ENCODE data around the gene PTPRE.

The PTPRE gene

DNA sequence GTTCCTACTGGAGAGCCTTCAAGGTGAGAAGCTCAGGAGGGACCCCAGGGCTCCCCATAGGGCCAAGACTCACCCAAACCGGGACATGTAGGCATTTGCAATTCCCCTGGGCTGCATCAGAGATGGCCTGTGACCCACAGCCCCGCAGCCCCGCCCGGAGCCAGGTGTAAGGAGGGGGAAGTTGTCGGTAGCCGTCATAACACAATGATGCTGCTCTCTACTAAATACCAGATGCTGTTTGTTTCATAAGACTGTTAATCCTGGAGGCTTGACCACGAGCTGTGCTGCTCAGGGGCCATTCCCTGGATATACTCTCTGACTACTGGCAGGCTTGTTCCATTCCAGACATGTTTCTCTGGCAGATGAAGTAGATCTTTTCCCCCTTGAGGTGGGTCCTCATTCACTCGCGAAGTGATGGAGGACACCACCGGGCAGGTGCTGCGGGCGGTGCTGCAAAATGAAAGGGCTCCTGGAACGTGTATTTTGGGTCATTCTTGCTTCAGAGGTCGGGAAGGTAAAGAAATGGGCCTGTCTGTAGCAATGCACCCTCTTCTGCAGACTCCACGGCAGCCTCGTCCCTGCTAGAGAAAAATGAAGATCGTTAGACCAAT is 158.2 kb downstream of the PTPRE start:
- Histone ChIP-seq H3K36me3 (ENCODE audit: insufficient read depth, low read length) (peaks cover 39% of the 10 kb centered on the region; the same call in 1 of the 2 replicates), H4K20me1 (ENCODE audit: insufficient read depth, low read length, poor library complexity, severe bottlenecking) (no peaks in the 10 kb centered on the region), H3K27me3 (ENCODE audit: insufficient read depth, low read length, poor library complexity, severe bottlenecking) (no peaks in the 10 kb centered on the region), H3K4me1 (ENCODE audit: insufficient read depth, low read length, poor library complexity, severe bottlenecking) (peaks cover 45% of the 10 kb centered on the region), H2AFZ (ENCODE audit: low read length) (no peak overlapping the region), H3K9ac (ENCODE audit: low read depth, low read length, poor library complexity, severe bottlenecking) (peak overlapping the region; percentile 31), H3F3A (ENCODE audit: low read depth) (peaks cover 7% of the 10 kb centered on the region), H3K4me2 (ENCODE audit: low read depth, low read length, poor library complexity, severe bottlenecking) (peak overlapping the region; percentile 79), H3K9me2 (replicated peaks; ENCODE audit: low read depth, low read length) (no peaks in the 10 kb centered on the region), H3K79me2 (ENCODE audit: insufficient read depth, low read length) (no peaks in the 10 kb centered on the region), H3K4me3 (ENCODE audit: low read length, poor library complexity, severe bottlenecking) (peak overlapping the region; percentile 18), H3K9me3 (ENCODE audit: insufficient read depth, low read depth, low read length) (no peaks in the 10 kb centered on the region)
- TF ChIP-seq, protein P1, sequence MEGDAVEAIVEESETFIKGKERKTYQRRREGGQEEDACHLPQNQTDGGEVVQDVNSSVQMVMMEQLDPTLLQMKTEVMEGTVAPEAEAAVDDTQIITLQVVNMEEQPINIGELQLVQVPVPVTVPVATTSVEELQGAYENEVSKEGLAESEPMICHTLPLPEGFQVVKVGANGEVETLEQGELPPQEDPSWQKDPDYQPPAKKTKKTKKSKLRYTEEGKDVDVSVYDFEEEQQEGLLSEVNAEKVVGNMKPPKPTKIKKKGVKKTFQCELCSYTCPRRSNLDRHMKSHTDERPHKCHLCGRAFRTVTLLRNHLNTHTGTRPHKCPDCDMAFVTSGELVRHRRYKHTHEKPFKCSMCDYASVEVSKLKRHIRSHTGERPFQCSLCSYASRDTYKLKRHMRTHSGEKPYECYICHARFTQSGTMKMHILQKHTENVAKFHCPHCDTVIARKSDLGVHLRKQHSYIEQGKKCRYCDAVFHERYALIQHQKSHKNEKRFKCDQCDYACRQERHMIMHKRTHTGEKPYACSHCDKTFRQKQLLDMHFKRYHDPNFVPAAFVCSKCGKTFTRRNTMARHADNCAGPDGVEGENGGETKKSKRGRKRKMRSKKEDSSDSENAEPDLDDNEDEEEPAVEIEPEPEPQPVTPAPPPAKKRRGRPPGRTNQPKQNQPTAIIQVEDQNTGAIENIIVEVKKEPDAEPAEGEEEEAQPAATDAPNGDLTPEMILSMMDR (conservative IDR thresholded peaks at IDR 0.05; ENCODE audit: low read length): no peak
- no peak for TF ChIP-seq EZH2phosphoT487 (IDR thresholded peaks at IDR 0.05; ENCODE audit: borderline replicate concordance)

DNA sequence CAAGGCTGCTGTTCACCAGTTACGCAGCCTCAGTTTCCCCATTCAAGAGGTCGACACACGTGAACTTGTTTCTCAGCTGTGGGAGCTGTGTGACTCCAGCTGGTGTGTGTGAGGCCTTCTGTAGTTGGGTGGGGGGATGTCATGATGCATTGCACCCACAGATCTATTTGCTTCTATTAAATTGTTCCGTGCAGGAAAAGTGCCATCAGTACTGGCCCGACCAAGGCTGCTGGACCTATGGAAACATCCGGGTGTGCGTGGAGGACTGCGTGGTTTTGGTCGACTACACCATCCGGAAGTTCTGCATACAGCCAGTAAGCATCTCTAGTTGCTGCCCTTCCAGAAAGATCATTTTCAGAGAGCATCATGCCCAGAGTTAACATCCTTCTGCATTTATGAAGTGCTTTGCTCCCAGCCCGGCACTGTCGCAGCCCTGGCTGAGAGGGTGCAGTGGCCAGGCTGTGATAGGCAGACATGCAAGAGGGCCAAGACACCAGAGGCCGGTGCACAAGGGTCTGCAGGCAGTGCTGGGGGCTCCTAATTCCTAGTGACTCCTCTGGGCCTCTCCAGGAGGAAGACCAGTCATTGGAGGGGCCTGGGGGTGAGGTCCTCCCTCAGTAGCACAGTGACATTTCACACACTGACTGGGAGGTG is 159.1 kb downstream of the PTPRE start:
- Histone ChIP-seq H3K4me3 (ENCODE audit: low read length, poor library complexity, severe bottlenecking) (no peak overlapping the region), H3K4me1 (ENCODE audit: insufficient read depth, low read length, poor library complexity, severe bottlenecking) (peaks cover 45% of the 10 kb centered on the region), H3K9ac (ENCODE audit: low read depth, low read length, poor library complexity, severe bottlenecking) (peak overlapping the region; percentile 31), H3K79me2 (ENCODE audit: insufficient read depth, low read length) (no peaks in the 10 kb centered on the region), H3K9me3 (ENCODE audit: insufficient read depth, low read depth, low read length) (no peaks in the 10 kb centered on the region), H2AFZ (ENCODE audit: low read length) (no peak overlapping the region), H3K36me3 (ENCODE audit: insufficient read depth, low read length) (peaks cover 45% of the 10 kb centered on the region; the same call in 1 of the 2 replicates), H3K4me2 (ENCODE audit: low read depth, low read length, poor library complexity, severe bottlenecking) (no peak overlapping the region), H3K27me3 (ENCODE audit: insufficient read depth, low read length, poor library complexity, severe bottlenecking) (no peaks in the 10 kb centered on the region), H4K20me1 (ENCODE audit: insufficient read depth, low read length, poor library complexity, severe bottlenecking) (no peaks in the 10 kb centered on the region), H3K9me2 (replicated peaks; ENCODE audit: low read depth, low read length) (no peaks in the 10 kb centered on the region), H3F3A (ENCODE audit: low read depth) (peaks cover 7% of the 10 kb centered on the region)
- TF ChIP-seq, protein P1 (conservative IDR thresholded peaks at IDR 0.05; ENCODE audit: low read length): no peak
- no peak for TF ChIP-seq EZH2phosphoT487 (IDR thresholded peaks at IDR 0.05; ENCODE audit: borderline replicate concordance)

DNA sequence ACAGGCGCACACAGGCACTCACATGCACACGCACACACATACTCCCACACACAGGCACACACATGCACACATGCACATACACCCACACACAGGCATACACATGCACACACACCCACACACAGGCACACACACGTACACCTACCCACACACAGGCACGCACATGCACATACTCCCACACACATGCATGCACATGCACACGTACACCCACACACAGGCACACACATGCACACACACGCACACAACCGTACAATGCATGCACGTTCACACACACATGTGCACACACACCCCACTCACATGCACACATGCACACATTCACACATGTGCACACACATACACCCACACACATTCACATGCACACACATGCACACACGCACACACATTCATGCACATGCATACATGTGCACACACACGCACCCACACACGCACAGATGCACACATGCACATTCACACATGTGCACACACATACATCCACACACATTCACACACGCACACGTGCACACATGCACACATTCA is 160.0 kb downstream of the PTPRE start:
- no peak overlapping the region for H2AFZ ChIP-seq (ENCODE audit: low read length)
- no peak overlapping the region for H3K9ac ChIP-seq (ENCODE audit: low read depth, low read length, poor library complexity, severe bottlenecking)
- H3K9me3 ChIP-seq (ENCODE audit: insufficient read depth, low read depth, low read length): no peaks in the 10 kb centered on the region
- H3K9me2 ChIP-seq (replicated peaks; ENCODE audit: low read depth, low read length): no peaks in the 10 kb centered on the region
- H3K4me2 ChIP-seq (ENCODE audit: low read depth, low read length, poor library complexity, severe bottlenecking): no peak overlapping the region
- H3K27me3 ChIP-seq (ENCODE audit: insufficient read depth, low read length, poor library complexity, severe bottlenecking): no peaks in the 10 kb centered on the region
- peaks cover 48% of the 10 kb centered on the region; the same call in 1 of the 2 replicates for H3K36me3 ChIP-seq (ENCODE audit: insufficient read depth, low read length)
- TF ChIP-seq, protein P1 (conservative IDR thresholded peaks at IDR 0.05; ENCODE audit: low read length): no peak
- TF ChIP-seq EZH2phosphoT487 (IDR thresholded peaks at IDR 0.05; ENCODE audit: borderline replicate concordance): no peak
- no peaks in the 10 kb centered on the region for H4K20me1 ChIP-seq (ENCODE audit: insufficient read depth, low read length, poor library complexity, severe bottlenecking)
- H3K4me3 ChIP-seq (ENCODE audit: low read length, poor library complexity, severe bottlenecking): no peak overlapping the region
- no peaks in the 10 kb centered on the region for H3K79me2 ChIP-seq (ENCODE audit: insufficient read depth, low read length)
- peaks cover 7% of the 10 kb centered on the region for H3F3A ChIP-seq (ENCODE audit: low read depth)
- H3K4me1 ChIP-seq (ENCODE audit: insufficient read depth, low read length, poor library complexity, severe bottlenecking): peaks cover 38% of the 10 kb centered on the region

Measured in Loucy (cell line).